Stimulated activated CD8-positive, alpha-beta memory T cell treated with anti-CD3 and anti-CD28 coated beads, Interleukin-7, amount 100 ng/mL, for 48 hours (primary cell): Measurements from ENCODE around the gene RPTOR.

ENCODE experiments used
- DNase-seq, 2 donors: peaks; one replicate each; pipeline ENCODE4 v3.0.0-alpha.2; 2020; ENCODE audit warnings: low read depth in 1 of 2; ENCODE audit errors: extremely low read depth in 1 of 2

Gene RPTOR

DNA sequence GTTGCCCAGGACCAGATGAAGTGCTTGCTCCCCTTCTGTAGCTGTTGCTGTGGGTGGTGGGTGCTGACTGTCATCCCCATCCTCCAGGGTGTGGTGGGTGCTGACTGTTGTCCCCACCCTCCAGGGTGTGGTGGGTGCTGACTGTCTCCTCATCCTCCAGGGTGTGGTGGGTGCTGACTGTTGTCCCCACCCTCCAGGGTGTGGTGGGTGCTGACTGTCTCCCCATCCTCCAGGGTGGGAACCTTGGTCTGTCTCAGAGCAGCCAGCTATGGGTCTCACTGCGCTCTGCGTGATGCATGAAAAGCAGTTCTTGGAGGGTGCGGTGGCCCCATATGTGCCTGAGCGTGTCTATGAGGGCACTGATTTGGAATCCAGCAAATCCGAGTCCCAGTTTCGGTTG, 163.8 kb downstream of the RPTOR start:
- no peak for DNase-seq

DNA sequence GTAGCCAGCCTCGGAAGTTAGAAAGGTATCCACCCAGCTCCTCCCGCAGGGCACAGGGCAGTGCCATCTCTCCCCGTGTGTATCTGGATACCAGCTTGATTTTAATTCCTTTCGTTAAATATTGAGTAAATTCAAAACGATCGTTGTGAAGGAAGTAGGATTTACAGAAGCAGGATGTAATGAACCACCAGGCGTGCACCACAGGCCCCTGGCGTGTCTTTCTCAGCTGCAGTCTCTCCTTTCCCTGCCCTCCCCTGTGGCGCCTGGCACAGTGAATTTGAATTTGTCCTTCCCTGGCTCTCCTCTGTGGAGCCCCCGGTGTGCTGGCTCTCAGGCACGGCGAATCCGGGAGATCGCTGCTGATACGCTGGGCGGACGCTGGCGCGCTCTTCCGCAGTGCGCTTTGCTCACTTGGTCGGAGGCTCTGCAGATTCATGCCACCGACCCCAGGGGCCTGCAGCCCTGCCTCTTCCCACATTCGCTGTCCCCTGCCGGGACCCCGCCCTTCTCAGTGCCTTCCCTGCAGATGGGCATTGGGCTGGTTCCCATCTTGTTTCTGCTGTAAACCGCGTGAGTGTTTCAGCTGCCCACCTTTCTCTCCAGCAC, 164.6 kb downstream of the RPTOR start:
- no peak for DNase-seq

DNA sequence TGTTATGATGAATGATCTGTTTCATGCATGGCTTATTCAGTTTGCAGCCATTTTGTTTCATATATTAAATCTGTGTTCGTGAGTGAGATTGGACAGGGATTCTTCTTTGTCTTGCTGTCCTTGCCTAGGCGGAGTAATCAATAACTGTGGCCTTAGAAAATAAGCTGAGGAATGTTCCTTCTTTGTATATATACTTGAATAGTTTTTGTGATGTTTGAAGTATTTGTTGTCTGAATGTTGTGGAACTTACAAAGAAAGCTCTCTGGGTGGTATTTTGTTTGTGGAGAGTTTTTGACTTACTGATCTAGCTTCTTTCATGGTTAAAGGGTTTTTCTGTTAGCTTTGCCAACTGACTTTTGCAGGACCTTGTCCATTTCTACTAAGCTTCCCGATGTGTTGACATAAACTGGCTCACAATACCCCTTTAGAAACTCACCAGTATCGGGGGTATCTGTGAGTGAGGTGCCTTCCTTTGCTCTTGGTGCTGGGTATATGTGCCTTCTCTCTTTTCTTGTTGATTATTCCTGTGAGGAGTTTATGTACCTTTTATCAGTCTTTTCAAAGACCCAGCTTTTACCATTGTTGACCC, 166.2 kb downstream of the RPTOR start:
- DNase-seq: no peak

- no peak for DNase-seq
Measured at GRCh38 chr17:80712089-80712488, 167.5 kb downstream of the RPTOR start.

- DNase-seq: no peak
Measured at GRCh38 chr17:80712606-80713005, 168.0 kb downstream of the RPTOR start.

DNA sequence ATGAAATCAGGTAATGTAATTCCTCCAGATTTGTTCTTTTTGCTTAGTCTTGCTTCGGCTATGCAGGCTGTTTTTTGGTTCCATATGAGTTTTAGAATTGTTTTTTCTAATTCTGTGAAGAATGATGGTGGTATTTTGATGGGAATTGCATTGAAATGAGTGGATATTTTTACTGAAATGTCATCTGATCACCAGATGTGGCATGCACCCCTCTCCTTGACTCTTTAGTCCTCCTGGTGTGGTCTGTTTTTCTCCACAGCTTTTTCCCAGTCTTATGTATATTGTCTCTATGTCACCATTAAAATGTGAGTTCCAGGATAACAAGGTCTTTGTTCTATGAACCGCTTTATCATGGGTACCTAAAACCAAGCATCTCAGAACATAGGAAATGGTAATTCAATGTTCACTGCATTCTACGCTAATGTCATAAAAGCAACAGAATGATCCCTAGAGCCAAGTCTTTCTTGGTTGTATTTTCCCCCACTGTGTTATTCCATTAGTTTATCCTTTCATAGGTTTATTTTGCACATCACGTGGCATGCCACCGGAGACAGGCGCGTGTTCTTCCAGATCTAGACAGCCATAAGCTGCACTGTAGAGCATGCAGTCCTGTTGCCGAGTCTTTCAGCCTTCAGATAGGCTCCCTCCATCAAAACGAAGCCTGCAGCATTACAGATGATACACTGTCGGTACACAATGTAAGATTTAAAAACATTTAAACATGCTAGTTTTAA, 172.5 kb downstream of the RPTOR start:
- no peak for DNase-seq

- DNase-seq: no peak
Measured at GRCh38 chr17:80717720-80718083, 173.1 kb downstream of the RPTOR start.

DNA sequence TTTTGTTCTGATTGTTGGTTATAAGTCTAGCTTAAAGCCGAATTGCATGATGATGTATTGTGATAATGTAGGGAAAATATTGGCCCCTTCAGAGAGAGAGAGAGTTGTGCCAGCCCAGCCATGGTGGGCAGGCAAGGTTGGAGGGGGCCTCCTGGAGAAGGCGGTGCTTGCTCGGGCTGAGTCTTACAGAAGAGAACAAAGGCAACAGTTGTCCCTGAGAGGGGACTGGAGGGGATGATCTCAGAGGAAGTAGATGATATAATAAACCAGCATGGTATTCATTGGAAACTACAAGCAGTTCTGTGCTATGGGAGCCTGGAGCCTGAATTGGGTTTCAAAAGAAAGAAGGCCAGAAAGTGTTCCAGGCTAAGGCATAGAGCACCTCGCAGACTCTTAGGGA, 173.8 kb downstream of the RPTOR start:
- DNase-seq: no peak

GRCh38 chr17:80719449-80719848, 174.8 kb downstream of the RPTOR start:
- no peak for DNase-seq

- DNase-seq: peak; percentile 39 to 60
Measured at GRCh38 chr17:80720610-80721577, 176.3 kb downstream of the RPTOR start.

- no peak for DNase-seq
Measured at GRCh38 chr17:80722661-80723060, 178.0 kb downstream of the RPTOR start.

GRCh38 chr17:80724775-80725266, 180.2 kb downstream of the RPTOR start:
- DNase-seq: no peak

DNA sequence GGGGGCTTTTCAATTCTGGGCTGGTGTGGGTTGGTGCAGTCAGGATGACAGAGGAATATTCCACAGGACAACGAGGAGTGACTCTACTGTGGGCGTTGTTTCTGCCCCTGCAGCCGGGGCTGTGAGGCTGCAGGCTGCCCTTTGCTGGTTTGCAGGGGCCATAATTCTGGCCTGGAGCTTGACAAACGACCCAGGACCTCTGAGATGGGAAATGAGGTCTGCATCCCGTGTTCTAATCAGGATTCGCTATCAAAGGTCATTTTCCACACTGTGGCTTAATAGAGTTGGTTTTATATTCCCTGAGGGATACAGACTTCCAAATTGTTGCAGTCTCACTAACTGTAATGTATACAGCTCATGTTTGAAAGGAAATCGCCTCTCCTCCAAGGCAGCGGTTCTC, 180.9 kb downstream of the RPTOR start:
- DNase-seq: no peak

DNA sequence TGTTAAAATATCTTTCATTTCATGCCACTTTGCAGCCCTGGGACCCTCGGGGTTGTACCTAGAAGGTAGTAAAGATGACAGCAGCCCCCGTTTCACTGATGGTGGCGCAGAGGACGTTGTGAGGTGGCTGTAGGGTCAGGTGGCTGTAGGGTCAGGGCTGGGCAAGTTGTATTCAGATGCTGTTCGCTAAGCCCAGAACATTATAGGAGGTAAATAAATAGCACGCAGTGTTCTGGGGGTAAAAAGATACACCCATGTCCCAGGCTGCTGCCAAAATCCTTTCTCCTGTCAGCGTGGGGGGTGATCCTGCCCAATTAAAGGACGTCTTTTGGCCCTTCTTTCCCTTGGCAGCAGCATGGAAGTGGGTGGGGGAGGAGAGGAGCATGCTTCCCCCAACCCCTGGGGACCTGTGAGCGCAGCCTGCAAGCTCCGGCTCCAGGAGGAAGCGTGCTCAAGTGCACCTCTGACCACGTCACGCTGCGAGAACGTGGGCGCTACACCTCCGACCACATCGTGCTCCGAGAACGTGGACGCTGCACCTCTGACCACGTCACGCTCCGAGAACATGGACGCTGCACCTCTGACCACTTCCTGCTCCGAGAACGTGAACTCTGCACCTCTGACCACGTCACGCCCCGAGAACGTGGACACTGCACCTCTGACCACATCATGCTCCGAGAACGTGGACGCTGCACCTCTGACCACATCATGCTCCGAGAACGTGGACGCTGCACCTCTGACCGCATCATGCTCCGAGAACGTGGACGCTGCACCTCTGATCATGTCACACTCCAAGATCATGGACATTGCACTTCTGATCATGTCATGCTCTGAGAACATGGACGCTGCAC, 182.1 kb downstream of the RPTOR start:
- DNase-seq: no peak

DNA sequence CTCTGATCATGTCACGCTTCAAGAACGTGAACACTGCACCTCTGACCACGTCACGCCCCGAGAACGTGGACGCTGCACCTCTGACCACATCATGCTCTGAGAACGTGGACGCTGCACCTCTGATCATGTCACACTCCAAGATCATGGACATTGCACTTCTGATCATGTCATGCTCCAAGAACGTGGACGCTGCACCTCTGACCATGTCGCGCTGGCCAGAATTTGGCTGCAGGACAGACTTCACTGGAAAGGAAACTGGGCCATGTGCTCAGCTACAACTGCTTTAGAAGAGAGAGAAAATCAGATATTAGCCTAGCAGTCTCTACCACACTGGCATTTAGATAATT, 182.7 kb downstream of the RPTOR start:
- DNase-seq: no peak

- no peak for DNase-seq
Measured at GRCh38 chr17:80729016-80729415, 184.4 kb downstream of the RPTOR start.

DNA sequence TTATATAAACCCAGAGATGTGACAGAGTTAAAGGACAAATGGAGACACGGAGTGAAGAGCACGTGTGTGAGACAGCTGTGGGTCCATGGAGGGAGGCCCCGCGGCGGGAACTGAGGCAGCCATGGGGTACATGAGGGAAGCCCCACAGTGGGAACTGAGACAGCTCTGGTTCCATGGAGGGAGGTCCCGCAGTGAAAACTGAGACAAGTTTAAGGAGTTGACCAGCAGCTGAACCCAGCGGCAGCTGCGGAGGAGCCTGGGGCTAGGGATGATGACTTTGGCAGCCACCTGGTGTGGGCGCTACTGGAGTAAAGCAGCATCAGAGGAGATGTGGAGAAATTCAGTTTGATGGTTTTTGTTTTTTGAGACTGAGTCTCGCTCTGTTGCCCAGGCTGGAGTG, 185.1 kb downstream of the RPTOR start:
- no peak for DNase-seq

DNA sequence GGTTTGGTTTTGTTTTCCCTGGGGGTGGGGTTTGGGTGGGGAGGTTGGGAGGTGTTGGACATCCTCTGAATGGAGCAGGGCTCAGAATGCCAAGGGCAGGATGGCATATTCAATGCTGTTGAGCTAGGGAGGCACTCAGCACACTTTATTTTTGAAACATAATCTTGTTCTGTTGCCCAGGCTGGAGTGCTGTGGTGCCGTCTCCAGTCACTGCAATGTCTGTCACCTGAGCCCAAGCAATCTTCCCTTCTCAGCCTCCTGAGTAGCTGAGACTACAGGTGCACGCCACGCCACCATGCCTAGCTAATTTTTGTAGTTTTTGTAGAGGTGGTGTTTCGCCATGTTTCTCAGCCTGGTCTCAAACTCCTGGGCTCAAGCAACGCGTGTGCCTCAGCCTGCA, 186.1 kb downstream of the RPTOR start:
- no peak for DNase-seq

GRCh38 chr17:80731323-80731722, 186.7 kb downstream of the RPTOR start:
- DNase-seq: no peak

- no peak for DNase-seq
Measured at GRCh38 chr17:80732268-80732667, 187.6 kb downstream of the RPTOR start.
